NCI-H1092 treated with DMSO at 0.1 percent for 48 hours (cell line): ENCODE measurements around the gene KIAA0319L.
"Not testable (repeated sequence)": the region's sequence is repeated elsewhere in the genome, so short reads cannot be mapped to it uniquely, and the experiment has no call there.

Experiments used
- DNase-seq: peaks from one replicate; lab custom pipeline; 2025; lab: John Stamatoyannopoulos, UW

Gene KIAA0319L

GRCh38 chr1:35557118-35557610, at the start of gene KIAA0319L:
Gene KIAA0319L, minus strand, starts transcription at chr1:35557403. Its CDS starts 2,912 bp downstream, at chr1:35554491.
- DNase-seq: peak; percentile 95

GRCh38 chr1:35605867-35606182, 48.6 kb upstream of the KIAA0319L start:
- DNase-seq: no peak

- no peak for DNase-seq
Observed at GRCh38 chr1:35605071-35605866, 48.1 kb upstream of the KIAA0319L start.

GRCh38 chr1:35603941-35604340, 46.7 kb upstream of the KIAA0319L start:
- no peak for DNase-seq

GRCh38 chr1:35603468-35603867, 46.3 kb upstream of the KIAA0319L start:
- no peak for DNase-seq

- DNase-seq: no peak
Observed at GRCh38 chr1:35600593-35600992, 43.4 kb upstream of the KIAA0319L start.

- DNase-seq: no peak
Observed at GRCh38 chr1:35599411-35599810, 42.2 kb upstream of the KIAA0319L start.

- no peak for DNase-seq
Observed at GRCh38 chr1:35598895-35599294, 41.7 kb upstream of the KIAA0319L start.

GRCh38 chr1:35597870-35598269, 40.7 kb upstream of the KIAA0319L start:
- no peak for DNase-seq

- DNase-seq: no peak
Observed at GRCh38 chr1:35595684-35596083, 38.5 kb upstream of the KIAA0319L start.

- no peak for DNase-seq
Observed at GRCh38 chr1:35594005-35594760, 37.0 kb upstream of the KIAA0319L start.

GRCh38 chr1:35592991-35593769, 36.0 kb upstream of the KIAA0319L start:
- no peak for DNase-seq

GRCh38 chr1:35591211-35591610, 34.0 kb upstream of the KIAA0319L start:
- DNase-seq: no peak

GRCh38 chr1:35590476-35591040, 33.4 kb upstream of the KIAA0319L start:
- DNase-seq: no peak

GRCh38 chr1:35589516-35590427, 32.6 kb upstream of the KIAA0319L start:
- DNase-seq: no peak

- DNase-seq: no peak
Observed at GRCh38 chr1:35588197-35588910, 31.2 kb upstream of the KIAA0319L start.

GRCh38 chr1:35587736-35588135, 30.5 kb upstream of the KIAA0319L start:
- no peak for DNase-seq

GRCh38 chr1:35586808-35587207, 29.6 kb upstream of the KIAA0319L start:
- no peak for DNase-seq

- DNase-seq: not testable (repeated sequence)
Observed at GRCh38 chr1:35585805-35586204, 28.6 kb upstream of the KIAA0319L start.

- DNase-seq: no peak
Observed at GRCh38 chr1:35585281-35585680, 28.1 kb upstream of the KIAA0319L start.
